ENCODE data around the gene DCAKD. TPM values are rescaled to one million over a fixed set of nuclear protein-coding genes. Genes with fewer than 3 reads are reported as not detected.

The DCAKD gene
- total RNA-seq, 1 experiment from 2014 or later = 31.9 TPM

- CTCF ChIA-PET = interaction anchor here (2.3 kb wide), 1 partner anchor 12 kb away, joined by 6 read pairs; no protein-coding TSS in a partner anchor
- intact Hi-C loops (cut with micrococcal nuclease) = no loop called here
Measured at GRCh38 chr17:45034599-45034998, 16.8 kb downstream of the DCAKD start.

More at GRCh38 chr17:45034599-45034998, 16.8 kb downstream of the DCAKD start:
- Histone ChIP-seq H3K36me3 (ENCODE audit: control insufficient read depth in 1 of 2, insufficient read depth in 2 of 2, low read length in 2 of 2) (peaks cover 4 to 9% of the 10 kb centered on the region in 2 experiments), H2AFZ (ENCODE audit: low read depth, low read length, poor library complexity, severe bottlenecking) (no peak overlapping the region), H3K4me1 (ENCODE audit: control insufficient read depth in 1 of 2, insufficient read depth in 2 of 2, low read length in 2 of 2) (no peaks in the 10 kb centered on the region), H4K20me1 (ENCODE audit: insufficient read depth) (no peaks in the 10 kb centered on the region), H3K4me2 (ENCODE audit: low read length) (no peak overlapping the region), H3K27ac (ENCODE audit: low read depth, low read length) (no peak overlapping the region), H3K9me3 (ENCODE audit: control insufficient read depth in 1 of 2, insufficient read depth in 1 of 2, low read depth in 1 of 2, low read length in 2 of 2) (no peaks in the 10 kb centered on the region), H3K9ac (ENCODE audit: low read length) (no peak overlapping the region), H3K27me3 (ENCODE audit: insufficient read depth, low read length) (no peaks in the 10 kb centered on the region), H3K9me2 (ENCODE audit: insufficient read depth) (no peaks in the 10 kb centered on the region), H3K4me3 (replicated peaks in 1 of 2; ENCODE audit: low read depth in 1 of 2, low read length in 2 of 2) (no peak overlapping the region), H3K79me2 (ENCODE audit: insufficient read depth, low read length) (peaks cover 2% of the 10 kb centered on the region; the same call in 1 of the 2 replicates)
- no TSS peak for BruUV-seq (replicated peaks)
- POLR2A ChIA-PET = no interaction called here
- ATAC-seq (no peak), DNase-seq (ENCODE audit: low read depth, low spot score) (no peak)
- TF ChIP-seq ATF3 (IDR thresholded peaks at IDR 0.05) (no peak), JUND (IDR thresholded peaks at IDR 0.05) (no peak), FOSL1 (IDR thresholded peaks at IDR 0.05; ENCODE audit: low read depth) (no peak), POLR2A (IDR thresholded peaks at IDR 0.05; ENCODE audit: borderline replicate concordance, extremely low read depth, insufficient read depth, insufficient read length) (no peak), ZFX (IDR thresholded peaks at IDR 0.05) (no peak), EZH2 (IDR thresholded peaks at IDR 0.05) (no peak), SP1 (IDR thresholded peaks at IDR 0.05; ENCODE audit: low read depth) (no peak), CEBPB (IDR thresholded peaks at IDR 0.05; ENCODE audit: low read depth) (no peak), SIN3A (IDR thresholded peaks at IDR 0.05; ENCODE audit: low read depth) (no peak), ELF1 (IDR thresholded peaks at IDR 0.05; ENCODE audit: borderline replicate concordance, low read depth) (no peak), ZNF274 (IDR thresholded peaks at IDR 0.05; ENCODE audit: low read depth, low read length) (no peak), TCF7L2 (IDR thresholded peaks at IDR 0.05; ENCODE audit: borderline replicate concordance, extremely low read depth, insufficient read depth, insufficient read length) (no peak), POLR2AphosphoS5 (IDR thresholded peaks at IDR 0.05; ENCODE audit: low read depth, low read length) (no peak), EGR1 (IDR thresholded peaks at IDR 0.05; ENCODE audit: low read depth) (no peak), YY1 (IDR thresholded peaks at IDR 0.05; ENCODE audit: extremely low read depth, insufficient replicate concordance, low read depth, low read length) (no peak)
- TF ChIP-seq, protein P1, sequence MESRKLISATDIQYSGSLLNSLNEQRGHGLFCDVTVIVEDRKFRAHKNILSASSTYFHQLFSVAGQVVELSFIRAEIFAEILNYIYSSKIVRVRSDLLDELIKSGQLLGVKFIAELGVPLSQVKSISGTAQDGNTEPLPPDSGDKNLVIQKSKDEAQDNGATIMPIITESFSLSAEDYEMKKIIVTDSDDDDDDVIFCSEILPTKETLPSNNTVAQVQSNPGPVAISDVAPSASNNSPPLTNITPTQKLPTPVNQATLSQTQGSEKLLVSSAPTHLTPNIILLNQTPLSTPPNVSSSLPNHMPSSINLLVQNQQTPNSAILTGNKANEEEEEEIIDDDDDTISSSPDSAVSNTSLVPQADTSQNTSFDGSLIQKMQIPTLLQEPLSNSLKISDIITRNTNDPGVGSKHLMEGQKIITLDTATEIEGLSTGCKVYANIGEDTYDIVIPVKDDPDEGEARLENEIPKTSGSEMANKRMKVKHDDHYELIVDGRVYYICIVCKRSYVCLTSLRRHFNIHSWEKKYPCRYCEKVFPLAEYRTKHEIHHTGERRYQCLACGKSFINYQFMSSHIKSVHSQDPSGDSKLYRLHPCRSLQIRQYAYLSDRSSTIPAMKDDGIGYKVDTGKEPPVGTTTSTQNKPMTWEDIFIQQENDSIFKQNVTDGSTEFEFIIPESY (IDR thresholded peaks at IDR 0.05; ENCODE audit: extremely low read depth, insufficient replicate concordance, low read length) = no peak
- TF ChIP-seq, protein P2, sequence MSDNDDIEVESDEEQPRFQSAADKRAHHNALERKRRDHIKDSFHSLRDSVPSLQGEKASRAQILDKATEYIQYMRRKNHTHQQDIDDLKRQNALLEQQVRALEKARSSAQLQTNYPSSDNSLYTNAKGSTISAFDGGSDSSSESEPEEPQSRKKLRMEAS (IDR thresholded peaks at IDR 0.05) = no peak
- TF ChIP-seq, protein P3, sequence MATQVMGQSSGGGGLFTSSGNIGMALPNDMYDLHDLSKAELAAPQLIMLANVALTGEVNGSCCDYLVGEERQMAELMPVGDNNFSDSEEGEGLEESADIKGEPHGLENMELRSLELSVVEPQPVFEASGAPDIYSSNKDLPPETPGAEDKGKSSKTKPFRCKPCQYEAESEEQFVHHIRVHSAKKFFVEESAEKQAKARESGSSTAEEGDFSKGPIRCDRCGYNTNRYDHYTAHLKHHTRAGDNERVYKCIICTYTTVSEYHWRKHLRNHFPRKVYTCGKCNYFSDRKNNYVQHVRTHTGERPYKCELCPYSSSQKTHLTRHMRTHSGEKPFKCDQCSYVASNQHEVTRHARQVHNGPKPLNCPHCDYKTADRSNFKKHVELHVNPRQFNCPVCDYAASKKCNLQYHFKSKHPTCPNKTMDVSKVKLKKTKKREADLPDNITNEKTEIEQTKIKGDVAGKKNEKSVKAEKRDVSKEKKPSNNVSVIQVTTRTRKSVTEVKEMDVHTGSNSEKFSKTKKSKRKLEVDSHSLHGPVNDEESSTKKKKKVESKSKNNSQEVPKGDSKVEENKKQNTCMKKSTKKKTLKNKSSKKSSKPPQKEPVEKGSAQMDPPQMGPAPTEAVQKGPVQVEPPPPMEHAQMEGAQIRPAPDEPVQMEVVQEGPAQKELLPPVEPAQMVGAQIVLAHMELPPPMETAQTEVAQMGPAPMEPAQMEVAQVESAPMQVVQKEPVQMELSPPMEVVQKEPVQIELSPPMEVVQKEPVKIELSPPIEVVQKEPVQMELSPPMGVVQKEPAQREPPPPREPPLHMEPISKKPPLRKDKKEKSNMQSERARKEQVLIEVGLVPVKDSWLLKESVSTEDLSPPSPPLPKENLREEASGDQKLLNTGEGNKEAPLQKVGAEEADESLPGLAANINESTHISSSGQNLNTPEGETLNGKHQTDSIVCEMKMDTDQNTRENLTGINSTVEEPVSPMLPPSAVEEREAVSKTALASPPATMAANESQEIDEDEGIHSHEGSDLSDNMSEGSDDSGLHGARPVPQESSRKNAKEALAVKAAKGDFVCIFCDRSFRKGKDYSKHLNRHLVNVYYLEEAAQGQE (IDR thresholded peaks at IDR 0.05; ENCODE audit: low read depth) = no peak
- RAD21 ChIA-PET (ENCODE audit: low non-redundant PET in 1 of 2, low total read pairs in 2 of 2, uncharacterized antibody in 2 of 2, unreplicated experiment in 2 of 2) = no interaction called here
